ENCODE data around the gene TAF10.

TAF10 gene

GRCh38 chr11:6637871-6638270 lies 25.9 kb upstream of the TAF10 start:
- TF ChIP-seq CTCF (IDR thresholded peaks at IDR 0.05; ENCODE audit: control extremely low read depth, extremely low read depth, low read depth, missing control alignments) = no peak
- DNase-seq (ENCODE audit: extremely low spot score) = no peak
- CTCF ChIA-PET = interaction anchor here (1.2 to 1.7 kb wide), 4 partner anchors 8 to 14 kb away, joined by 3 to 8 read pairs (median 4); no protein-coding TSS in a partner anchor
- POLR2A ChIA-PET = no interaction called here

- no peak for TF ChIP-seq CTCF (IDR thresholded peaks at IDR 0.05; ENCODE audit: control extremely low read depth, extremely low read depth, low read depth, missing control alignments)
- ChIA-PET CTCF (interaction anchor here (1.2 kb wide), 2 partner anchors 9 to 12 kb away, joined by 3 read pairs; no protein-coding TSS in a partner anchor), POLR2A (no interaction called here)
These were observed 24.5 kb upstream of the TAF10 start for GRCh38 chr11:6636480-6636879.

DNA sequence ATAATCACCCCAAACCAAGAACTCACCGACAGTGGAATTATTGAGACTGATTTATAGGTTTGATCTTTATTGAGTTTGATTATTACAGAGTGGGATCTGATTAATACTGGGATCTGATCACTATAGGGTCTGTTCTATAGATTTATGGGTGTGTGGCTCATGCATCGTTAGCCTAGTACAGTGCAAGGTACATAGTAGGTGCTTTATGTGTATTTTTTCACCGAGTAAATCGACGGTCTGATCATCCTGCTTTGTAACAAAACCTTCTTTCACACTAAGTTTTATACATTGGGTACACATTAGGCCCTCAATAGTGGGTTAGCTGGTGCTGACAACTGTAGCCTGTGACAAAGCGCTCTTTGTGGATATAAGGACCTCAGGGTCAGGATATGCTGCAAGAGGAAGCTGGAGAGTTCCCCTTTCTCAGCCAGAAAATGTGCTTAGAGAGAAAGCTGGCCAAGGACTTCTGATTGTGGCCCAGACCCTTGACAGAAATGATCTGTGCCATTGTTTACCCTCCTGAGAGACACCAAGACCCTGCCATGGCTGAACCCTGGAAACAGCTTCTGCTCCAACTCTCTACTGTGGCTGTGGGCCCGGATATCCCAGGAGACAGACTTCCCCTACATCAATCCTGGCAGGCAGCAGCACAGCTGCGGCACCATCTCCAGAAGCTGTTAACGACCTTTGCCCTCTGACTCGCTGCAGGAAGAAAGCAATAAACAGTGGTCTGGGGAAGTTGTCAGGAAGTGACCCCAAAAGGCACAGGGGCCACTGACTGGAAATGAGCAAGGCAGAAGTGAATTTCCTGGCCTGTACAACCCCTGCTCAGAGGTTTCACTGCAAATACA lies 23.3 kb upstream of the TAF10 start:
- POLR2A ChIA-PET = no interaction called here
- TF ChIP-seq CTCF (IDR thresholded peaks at IDR 0.05; ENCODE audit: control extremely low read depth, extremely low read depth, low read depth, missing control alignments) = no peak
- CTCF ChIA-PET = interaction anchor here (1.2 to 1.3 kb wide), 2 partner anchors 16 to 105 kb away, joined by 3 to 5 read pairs; partner anchors contain the start of gene TPP1
- DNase-seq (ENCODE audit: extremely low spot score) = no peak

More at GRCh38 chr11:6636480-6636879, 24.5 kb upstream of the TAF10 start:
- DNase-seq (ENCODE audit: extremely low spot score) = no peak

DNA sequence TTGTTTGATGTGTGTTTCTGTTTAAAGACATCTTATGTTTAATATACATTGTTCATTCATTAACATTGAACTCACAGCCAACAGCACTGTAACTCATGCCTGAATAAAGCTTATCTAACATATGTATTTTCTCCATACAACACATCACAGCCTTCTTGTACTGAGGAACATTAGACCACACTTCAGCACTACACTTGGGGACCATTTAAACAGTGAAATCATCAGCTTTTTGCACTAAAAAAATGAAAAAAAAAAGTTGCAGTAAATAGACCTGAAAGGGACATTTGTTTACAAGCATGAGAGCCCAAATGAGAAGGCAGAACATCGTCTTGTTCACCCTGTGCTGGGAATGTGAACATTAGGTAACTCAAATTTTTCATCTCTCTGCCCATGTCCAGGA lies 22.5 kb upstream of the TAF10 start:
- POLR2A ChIA-PET = no interaction called here
- no peak for DNase-seq (ENCODE audit: extremely low spot score)
- no peak for TF ChIP-seq CTCF (IDR thresholded peaks at IDR 0.05; ENCODE audit: control extremely low read depth, extremely low read depth, low read depth, missing control alignments)
- CTCF ChIA-PET = interaction anchor here (1.2 kb wide), 1 partner anchor 104 kb away, joined by 3 read pairs; no protein-coding TSS in a partner anchor

DNA sequence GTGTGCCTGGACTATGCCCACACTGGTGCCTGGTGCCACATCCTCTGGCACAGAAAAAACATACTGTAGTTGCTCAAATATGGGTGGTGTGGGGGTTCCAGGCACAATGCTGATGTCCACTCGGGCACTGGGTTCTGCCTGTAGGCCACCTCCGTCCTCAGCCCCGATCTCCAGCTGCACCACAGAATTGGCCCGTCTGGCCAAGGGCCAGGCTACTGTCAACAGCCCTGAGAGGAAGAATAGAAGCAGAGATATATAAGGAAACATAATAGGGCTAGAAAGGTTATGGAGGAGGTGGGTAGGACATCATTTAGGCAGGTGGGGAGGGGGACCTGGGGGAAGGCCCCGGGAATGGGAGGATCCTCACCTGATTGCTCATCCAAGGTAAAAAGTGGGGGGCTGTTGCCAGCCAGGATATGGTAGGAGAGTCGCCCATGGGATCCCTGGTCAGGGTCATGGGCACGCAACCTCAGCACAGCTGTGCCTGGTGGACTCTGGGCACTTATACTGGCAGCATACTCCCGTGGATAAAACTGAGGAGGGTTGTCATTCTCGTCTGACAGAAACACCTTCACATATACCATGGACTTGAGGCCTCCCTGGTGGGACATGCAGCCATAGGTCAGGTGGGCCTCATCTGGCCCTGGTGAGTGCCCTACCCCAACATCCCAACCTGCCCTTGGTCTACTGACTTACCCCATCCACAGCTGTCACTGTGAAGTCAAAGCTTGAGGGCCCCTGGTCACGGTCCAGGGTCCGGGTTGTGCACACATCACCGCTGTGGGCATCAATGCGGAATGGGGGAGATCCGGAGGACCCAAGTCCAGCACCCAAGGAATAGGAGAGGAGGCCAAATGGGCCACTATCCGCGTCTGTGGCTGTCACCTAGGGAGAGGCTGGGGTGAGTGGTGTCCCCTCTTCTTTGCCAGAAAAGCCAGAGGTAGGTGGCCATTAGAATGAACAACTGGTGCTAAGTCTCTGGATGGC lies 21.7 kb upstream of the TAF10 start:
- ChIA-PET CTCF (no interaction called here), POLR2A (no interaction called here)
- no peak for TF ChIP-seq CTCF (IDR thresholded peaks at IDR 0.05; ENCODE audit: control extremely low read depth, extremely low read depth, low read depth, missing control alignments)
- no peak for DNase-seq (ENCODE audit: extremely low spot score)
